H1 (cell line): ENCODE measurements around the gene NDUFS5. TPM values are rescaled to one million over a fixed set of nuclear protein-coding genes. Genes with fewer than 3 reads are reported as not detected.

Experiments
- CTCF ChIA-PET: fragments of 300-600 bp; sonication (Branson Sonifier 250); formaldehyde crosslinking; loops from one replicate; lab custom pipeline; 2021; ENCODE audit not compliant: partially characterized antibody; lab: Charles Lee
- POLR2A ChIA-PET: fragments of 300-600 bp; sonication (Branson Sonifier 250); formaldehyde crosslinking; loops from one replicate; lab custom pipeline; 2021; ENCODE audit warnings: inconsistent platforms; ENCODE audit not compliant: partially characterized antibody; lab: Charles Lee
- DNase-seq, 2 experiments: peaks; one replicate each; pipeline versions ENCODE4 v3.0.0 to v3.0.0-alpha.2; 2010 to 2022; ENCODE audit warnings: low spot score in 2 of 2, low read depth in 1 of 2, mixed read lengths in 1 of 2
- FAIRE-seq: peaks from 2 replicates; lab custom pipeline; 2011; peaks lifted over from hg19 to GRCh38; lab: Jason Lieb, UNC
- H2AFZ ChIP-seq: 2 replicates; pipeline ENCODE4 v1.8.1; 2012; ENCODE audit warnings: low read length, inconsistent platforms
- H2AK5ac ChIP-seq: 2 replicates; pipeline ENCODE4 v1.6.1; 2013; ENCODE audit warnings: low read depth, low read length
- H2BK120ac ChIP-seq: replicated peaks from 2 replicates; pipeline ENCODE3; 2013; ENCODE audit warnings: low read depth, low read length, inconsistent platforms
- H2BK12ac ChIP-seq: 2 replicates; pipeline ENCODE4 v1.6.1; 2013; ENCODE audit warnings: low read depth, low read length
- H2BK15ac ChIP-seq: 2 replicates; pipeline ENCODE4 v1.6.1; 2013; ENCODE audit warnings: low read length
- H2BK20ac ChIP-seq: 2 replicates; pipeline ENCODE4 v1.6.1; 2013; ENCODE audit warnings: low read length
- H2BK5ac ChIP-seq: 2 replicates; pipeline ENCODE4 v1.6.1; 2013; ENCODE audit warnings: low read depth, low read length
- H3K14ac ChIP-seq: 2 replicates; pipeline ENCODE4 v1.6.1; 2013; ENCODE audit warnings: inconsistent platforms; ENCODE audit not compliant: insufficient read length
- H3K18ac ChIP-seq: 2 replicates; pipeline ENCODE4 v1.6.1; 2013; ENCODE audit warnings: low read length; ENCODE audit errors: extremely low read depth
- H3K23ac ChIP-seq: 2 replicates; pipeline ENCODE4 v1.6.1; 2013; ENCODE audit warnings: inconsistent platforms; ENCODE audit not compliant: insufficient read length
- H3K23me2 ChIP-seq: 2 replicates; pipeline ENCODE4 v1.6.1; 2013; ENCODE audit warnings: low read depth, low read length
- H3K27ac ChIP-seq: 2 replicates; pipeline ENCODE4 v1.6.1; 2011; ENCODE audit warnings: low read depth, low read length, inconsistent platforms
- H3K27me3 ChIP-seq, 4 experiments: replicated peaks in 1 of 4; 1 replicate in 1 of 4; 2 replicates in 3 of 4; pipeline versions ENCODE4 v1.6.1 to v1.8.1; 2011 to 2013; ENCODE audit warnings: low read length in 3 of 4, mild to moderate bottlenecking in 3 of 4, inconsistent platforms in 2 of 4, mixed read lengths in 2 of 4, moderate library complexity in 1 of 4; ENCODE audit not compliant: control insufficient read depth in 3 of 4, insufficient read depth in 3 of 4; ENCODE audit errors: extremely low read depth in 1 of 4
- H3K36me3 ChIP-seq, 4 experiments: 2 replicates each; pipeline versions ENCODE4 v1.6.1 to v1.8.1; 2011 to 2013; ENCODE audit warnings: mild to moderate bottlenecking in 4 of 4, low read length in 3 of 4, moderate library complexity in 2 of 4, control low read depth in 1 of 4, inconsistent platforms in 1 of 4; ENCODE audit not compliant: insufficient read depth in 4 of 4, control insufficient read depth in 2 of 4
- H3K4ac ChIP-seq: replicated peaks from 2 replicates; pipeline ENCODE3; 2013; ENCODE audit warnings: low read length, low read depth, mixed read lengths, inconsistent platforms; ENCODE audit not compliant: insufficient read length
- H3K4me1 ChIP-seq, 4 experiments: replicated peaks in 1 of 4; 1 replicate in 1 of 4; 2 replicates in 3 of 4; pipeline versions ENCODE4 v1.6.1 to v1.8.1; 2011 to 2013; ENCODE audit warnings: low read length in 3 of 4, inconsistent platforms in 2 of 4, mixed read lengths in 1 of 4; ENCODE audit not compliant: insufficient read depth in 4 of 4, control insufficient read depth in 3 of 4
- H3K4me2 ChIP-seq, 2 experiments: 2 replicates each; pipeline versions ENCODE4 v1.6.1 to v1.8.1; 2011 to 2013; ENCODE audit warnings: low read depth in 2 of 2, low read length in 2 of 2, control low read depth in 1 of 2, inconsistent platforms in 1 of 2, mild to moderate bottlenecking in 1 of 2; ENCODE audit not compliant: insufficient read depth in 1 of 2
- H3K4me3 ChIP-seq, 4 experiments: fragments of 200-600, 300-600 bp in 1 of 4; sonication (generic), shearing (Covaris generic), sonication (Bioruptor Twin) in 1 of 4; 2 replicates each; pipeline versions ENCODE4 v1.5.1 to v1.8.1; 2011 to 2016; ENCODE audit warnings: low read length in 4 of 4, low read depth in 3 of 4, control low read depth in 2 of 4, inconsistent platforms in 2 of 4, mild to moderate bottlenecking in 2 of 4, mixed read lengths in 1 of 4, moderate library complexity in 1 of 4; ENCODE audit not compliant: insufficient read depth in 2 of 4; ENCODE audit errors: extremely low read depth in 1 of 4
- H3K56ac ChIP-seq: replicated peaks from 2 replicates; pipeline ENCODE3; 2013; ENCODE audit warnings: low read depth, mild to moderate bottlenecking, mixed read lengths, low read length, inconsistent platforms; ENCODE audit not compliant: insufficient read length
- H3K79me1 ChIP-seq: 2 replicates; pipeline ENCODE4 v1.6.1; 2013; ENCODE audit warnings: low read depth, low read length, control low read depth
- H3K79me2 ChIP-seq, 2 experiments: 2 replicates each; pipeline versions ENCODE4 v1.6.1 to v1.8.1; 2012 to 2013; ENCODE audit warnings: low read length in 2 of 2, mild to moderate bottlenecking in 2 of 2, inconsistent platforms in 1 of 2; ENCODE audit not compliant: insufficient read depth in 2 of 2, control insufficient read depth in 1 of 2
- H3K9ac ChIP-seq, 4 experiments: replicated peaks in 1 of 4; 1 replicate in 1 of 4; 2 replicates in 3 of 4; pipeline versions ENCODE4 v1.6.1 to v1.8.1; 2011 to 2013; ENCODE audit warnings: low read depth in 3 of 4, low read length in 3 of 4, control low read depth in 2 of 4, mild to moderate bottlenecking in 2 of 4, moderate library complexity in 2 of 4, inconsistent platforms in 1 of 4; ENCODE audit errors: extremely low read depth in 1 of 4
- H3K9me3 ChIP-seq, 2 experiments: 2 replicates each; pipeline versions ENCODE4 v1.6.1 to v1.8.1; 2012 to 2013; ENCODE audit warnings: mild to moderate bottlenecking in 2 of 2, moderate library complexity in 2 of 2, control low read depth in 1 of 2, inconsistent platforms in 1 of 2, low read depth in 1 of 2, low read length in 1 of 2, mixed read lengths in 1 of 2; ENCODE audit not compliant: insufficient read depth in 2 of 2
- H4K20me1 ChIP-seq, 2 experiments: replicated peaks in 1 of 2; 2 replicates each; pipeline versions ENCODE3 to v1.8.1; 2011 to 2013; ENCODE audit warnings: inconsistent platforms in 2 of 2, low read length in 2 of 2, mild to moderate bottlenecking in 1 of 2; ENCODE audit not compliant: insufficient read depth in 2 of 2, control insufficient read depth in 1 of 2
- H4K5ac ChIP-seq: 2 replicates; pipeline ENCODE4 v1.6.1; 2013; ENCODE audit warnings: low read length, low read depth, mixed read lengths, inconsistent platforms; ENCODE audit not compliant: insufficient read length
- H4K8ac ChIP-seq: 2 replicates; pipeline ENCODE4 v1.8.0; 2013; ENCODE audit warnings: mild to moderate bottlenecking, moderate library complexity, low read length, inconsistent platforms; ENCODE audit not compliant: insufficient read depth; ENCODE audit errors: extremely low read depth
- H4K91ac ChIP-seq: replicated peaks from 2 replicates; pipeline ENCODE3; 2013; ENCODE audit warnings: low read length, mixed read lengths, inconsistent platforms; ENCODE audit not compliant: insufficient read length
- CHD1 ChIP-seq: IDR thresholded peaks from 2 replicates; pipeline ENCODE4 v1.6.1; 2012; ENCODE audit warnings: low read depth, low read length, improper control_type of control experiment
- EZH2 ChIP-seq: fragments of 200-600 bp; sonication (generic); IDR thresholded peaks from 2 replicates; pipeline ENCODE4 v1.7.1; 2012; ENCODE audit warnings: low read depth, mild to moderate bottlenecking, moderate library complexity, low read length, inconsistent platforms; ENCODE audit not compliant: severe bottlenecking
- JUN ChIP-seq: IDR thresholded peaks from 2 replicates; pipeline ENCODE4 v1.6.1; 2011; ENCODE audit warnings: low read depth, mild to moderate bottlenecking, improper control_type of control experiment, low read length
- JUND ChIP-seq: IDR thresholded peaks from 2 replicates; pipeline ENCODE4 v1.6.1; 2011; ENCODE audit warnings: mild to moderate bottlenecking, improper control_type of control experiment, low read length
- KDM1A ChIP-seq: fragments of 200-600, 300-600 bp; sonication (generic); IDR thresholded peaks from 2 replicates; pipeline ENCODE4 v1.7.1; 2016; ENCODE audit warnings: mild to moderate bottlenecking, low read length, borderline replicate concordance
- MAX ChIP-seq: IDR thresholded peaks from 2 replicates; pipeline ENCODE4 v1.6.1; 2012; ENCODE audit warnings: inconsistent platforms
- PHF8 ChIP-seq: fragments of 200-600 bp; sonication (generic); conservative IDR thresholded peaks from 2 replicates; pipeline ENCODE4 v1.7.1; 2012; ENCODE audit warnings: low read depth, mild to moderate bottlenecking, inconsistent platforms, low read length, moderate library complexity
- RAD21 ChIP-seq, 2 experiments: IDR thresholded peaks in 1 of 2; conservative IDR thresholded peaks in 1 of 2; 2 replicates each; pipeline ENCODE4 v1.6.1; 2011; ENCODE audit warnings: low read depth in 2 of 2, low read length in 2 of 2, improper control_type of control experiment in 1 of 2, inconsistent platforms in 1 of 2, mild to moderate bottlenecking in 1 of 2, moderate library complexity in 1 of 2
- RFX5 ChIP-seq: IDR thresholded peaks from 2 replicates; pipeline ENCODE4 v1.6.1; 2011; ENCODE audit warnings: low read depth, low read length, improper control_type of control experiment, borderline replicate concordance
- SIRT6 ChIP-seq: IDR thresholded peaks from one replicate; pipeline ENCODE4 v1.7.1; 2012; ENCODE audit warnings: low read length, inconsistent platforms
- SP1 ChIP-seq: IDR thresholded peaks from 2 replicates; pipeline ENCODE4 v1.6.1; 2011; ENCODE audit warnings: low read depth, low read length
- SUZ12 ChIP-seq: fragments of 200-600 bp; sonication (generic); IDR thresholded peaks from 2 replicates; pipeline ENCODE4 v1.6.1; 2012; ENCODE audit warnings: mild to moderate bottlenecking, inconsistent platforms, low read length, moderate library complexity, mixed read lengths
- TBP ChIP-seq: IDR thresholded peaks from 2 replicates; pipeline ENCODE4 v1.6.1; 2011; ENCODE audit warnings: low read depth, low read length, improper control_type of control experiment
- WGBS, 2 experiments: shearing (Covaris generic) in 1 of 2; methylation state at CpG; one replicate each; pipeline versions ENCODE4 v1.1.6 to v1.1.7; 2013 to 2015; ENCODE audit warnings: low lambda C conversion rate in 2 of 2, mixed read lengths in 2 of 2, inconsistent platforms in 1 of 2, low coverage in 1 of 2, missing lambda C conversion rate in 1 of 2; ENCODE audit not compliant: insufficient replicate concordance in 2 of 2, insufficient coverage in 1 of 2, insufficient read length in 1 of 2; ENCODE audit errors: extremely low coverage in 1 of 2, missing lambda C conversion rate in 1 of 2; 5-methylcytosine and 5-hydroxymethylcytosine counted together
- polyA plus RNA-seq, 7 experiments: library from polyadenylated mRNA; depleted of rRNA in 3 of 7; stranded (reverse) in 5 of 7; unstranded in 2 of 7; fragments of >200 nt in 5 of 7; fragments of 200-250 nt in 2 of 7; gene quantifications; 1 replicate in 5 of 7; 2 replicates in 1 of 7; 4 replicates in 1 of 7; pipeline versions ENCODE4 v1.2.1 to v1.2.3, GENCODE V29; 2011 to 2013; ENCODE audit warnings: missing spikeins in 2 of 7, mixed read lengths in 2 of 7
- total RNA-seq: library from RNA; stranded (reverse); fragmentation: NEBNext Ultra II Directional; extraction: Animal tissue kit (Norgen Biotek cat#: 25700); gene quantifications from 2 replicates; pipeline ENCODE4 v1.2.1, GENCODE V29; 2021
- TF ChIP-seq, protein P1 (sequence below): IDR thresholded peaks from 2 replicates; pipeline ENCODE4 v1.6.1; 2011; ENCODE audit warnings: low read depth, mild to moderate bottlenecking, low read length; ENCODE audit not compliant: insufficient read depth

Gene NDUFS5
- total and polyA plus RNA-seq, 2 of the 8 experiments (the other 6 are each of a cell fraction or from before 2014, with no cell fraction given), result 435 to 835 TPM

GRCh38 chr1:39045231-39045630, 19.1 kb downstream of the NDUFS5 start:
- Histone ChIP-seq H2BK5ac (no peak overlapping the region), H3K9ac (no peak overlapping the region), H3K23ac (no peak overlapping the region), H3K18ac (no peak overlapping the region), H3K27me3 (no peaks in the 10 kb centered on the region), H3K4me1 (no peaks in the 10 kb centered on the region), H2BK12ac (no peak overlapping the region), H2BK120ac (no peak overlapping the region), H3K79me1 (no peaks in the 10 kb centered on the region), H3K14ac (no peak overlapping the region), H3K9me3 (no peaks in the 10 kb centered on the region), H4K20me1 (no peaks in the 10 kb centered on the region), H2AK5ac (no peak overlapping the region), H3K56ac (no peak overlapping the region), H2BK15ac (no peak overlapping the region), H4K8ac (no peak overlapping the region), H4K5ac (no peak overlapping the region), H3K36me3 (peaks cover 0 to 7% (median 5%) of the 10 kb centered on the region in 4 experiments; a peak in 4 of 8 replicates), H3K4ac (no peak overlapping the region), H3K27ac (no peak overlapping the region), H2BK20ac (no peak overlapping the region), H4K91ac (no peak overlapping the region), H3K4me2 (no peak overlapping the region), H3K23me2 (no peaks in the 10 kb centered on the region), H3K79me2 (no peaks in the 10 kb centered on the region), H2AFZ (no peak overlapping the region), H3K4me3 (no peak overlapping the region)
- DNase-seq (no peak), FAIRE-seq (no peak)
- WGBS, 2 experiments, result 81% methylated on average over 8 of the region's 8 CpGs; no CpG with 5 or more reads in 1 of the 2 experiments
- ChIA-PET POLR2A (interaction anchor here (1.4 kb wide), 1 partner anchor 13 kb away, joined by 5 read pairs; no protein-coding TSS in a partner anchor), CTCF (interaction anchor here (1.4 kb wide), 1 partner anchor 47 kb away, joined by 6 read pairs; no protein-coding TSS in a partner anchor)
- TF ChIP-seq TBP (no peak), RAD21 (IDR thresholded peaks at IDR 0.05 in 1 of 2, conservative IDR thresholded peaks at IDR 0.05 in 1 of 2; ENCODE audit: low read depth in 2 of 2, low read length in 2 of 2) (no peak), MAX (no peak), EZH2 (no peak), RFX5 (no peak), JUND (no peak), SP1 (no peak), JUN (no peak), KDM1A (no peak), PHF8 (no peak), CHD1 (no peak), SIRT6 (no peak), SUZ12 (no peak)
- TF ChIP-seq, protein P1, sequence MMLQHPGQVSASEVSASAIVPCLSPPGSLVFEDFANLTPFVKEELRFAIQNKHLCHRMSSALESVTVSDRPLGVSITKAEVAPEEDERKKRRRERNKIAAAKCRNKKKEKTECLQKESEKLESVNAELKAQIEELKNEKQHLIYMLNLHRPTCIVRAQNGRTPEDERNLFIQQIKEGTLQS, result no peak
